A549 (cell line): ENCODE results near the gene IL23A. TPM values are rescaled to one million over a fixed set of nuclear protein-coding genes. Genes with fewer than 3 reads are reported as not detected.

Experiments used
- ATOH8 ChIP-seq: fragments of 250-450 bp; sonication (Bioruptor Pico); IDR thresholded peaks from 2 replicates; pipeline ENCODE4 v1.5.0; 2020; ENCODE audit warnings: low read depth, mild to moderate bottlenecking, moderate library complexity
- BCL3 ChIP-seq: fragments of >200 bp; sonication (Bioruptor Twin); formaldehyde crosslinking; IDR thresholded peaks from 3 replicates; pipeline ENCODE4 v1.6.1; 2016
- CBX2 ChIP-seq: fragments of 200-600 bp; sonication (generic); IDR thresholded peaks from 2 replicates; pipeline ENCODE4 v1.6.1; 2016; ENCODE audit warnings: low read depth, mild to moderate bottlenecking, borderline replicate concordance
- CBX8 ChIP-seq: fragments of 200-600 bp; sonication (generic); IDR thresholded peaks from 2 replicates; pipeline ENCODE4 v1.6.1; 2016
- EHF ChIP-seq: fragments of 250-450 bp; sonication (Bioruptor Pico); IDR thresholded peaks from 2 replicates; pipeline ENCODE4 v1.5.0; 2020; ENCODE audit warnings: mild to moderate bottlenecking
- EHMT2 ChIP-seq: fragments of 200-600 bp; sonication (generic); IDR thresholded peaks from 2 replicates; pipeline ENCODE4 v1.6.1; 2016; ENCODE audit warnings: antibody characterized with exemption, low read depth, mild to moderate bottlenecking, moderate library complexity
- ELK1 ChIP-seq: fragments of 150-350 bp; IDR thresholded peaks from 2 replicates; pipeline ENCODE4 v1.6.1; 2014; ENCODE audit warnings: low read depth, mild to moderate bottlenecking, low read length
- EP300 ChIP-seq, 2 experiments: fragments of >200 bp; sonication (Bioruptor Twin); formaldehyde crosslinking; IDR thresholded peaks; 2 replicates in 1 of 2; 3 replicates in 1 of 2; pipeline ENCODE4 v1.6.1; 2016 to 2017
- FOSL2 ChIP-seq, 2 experiments: fragments of 450-650 bp in 1 of 2; fragments of >200 bp in 1 of 2; sonication (Bioruptor Twin) in 1 of 2; formaldehyde crosslinking; IDR thresholded peaks; 2 replicates each; pipeline versions ENCODE4 v1.5.0 to v1.6.1; 2016 to 2020; ENCODE audit warnings: mild to moderate bottlenecking in 1 of 2, moderate library complexity in 1 of 2
- HEYL ChIP-seq: fragments of 250-450 bp; sonication (Bioruptor Pico); IDR thresholded peaks from 2 replicates; pipeline ENCODE4 v1.8.0; 2021; ENCODE audit warnings: mild to moderate bottlenecking, moderate library complexity
- HMGXB4 ChIP-seq: fragments of 250-450 bp; sonication (Bioruptor Pico); IDR thresholded peaks from 2 replicates; pipeline ENCODE4 v1.5.0; 2021; ENCODE audit warnings: mild to moderate bottlenecking, moderate library complexity, borderline replicate concordance
- HOXA7 ChIP-seq: fragments of 250-450 bp; sonication (Bioruptor Pico); IDR thresholded peaks from 2 replicates; pipeline ENCODE4 v1.5.0; 2020; ENCODE audit warnings: mild to moderate bottlenecking, moderate library complexity
- HOXB5 ChIP-seq: fragments of 250-450 bp; sonication (Bioruptor Pico); IDR thresholded peaks from 2 replicates; pipeline ENCODE4 v1.5.0; 2020; ENCODE audit warnings: mild to moderate bottlenecking, moderate library complexity
- JUN ChIP-seq, 2 experiments: fragments of >200 bp; sonication (Bioruptor Twin); formaldehyde crosslinking; IDR thresholded peaks; 2 replicates in 1 of 2; 3 replicates in 1 of 2; pipeline ENCODE4 v1.6.1; 2016 to 2017
- JUNB ChIP-seq: fragments of >200 bp; sonication (Bioruptor Twin); formaldehyde crosslinking; IDR thresholded peaks from 2 replicates; pipeline ENCODE4 v1.6.1; 2016
- KDM5A ChIP-seq: fragments of 200-600 bp; sonication (generic); IDR thresholded peaks from 2 replicates; pipeline ENCODE4 v1.6.1; 2016; ENCODE audit warnings: antibody characterized with exemption, mild to moderate bottlenecking
- MAZ ChIP-seq: fragments of 150-350 bp; IDR thresholded peaks from 2 replicates; pipeline ENCODE4 v1.6.1; 2014; ENCODE audit warnings: antibody characterized with exemption, low read depth, low read length, borderline replicate concordance
- NFE2L2 ChIP-seq: fragments of 150-350 bp; conservative IDR thresholded peaks from 2 replicates; pipeline ENCODE4 v1.6.1; 2014; ENCODE audit warnings: low read length
- NPAS2 ChIP-seq: fragments of 250-450 bp; sonication (Bioruptor Pico); IDR thresholded peaks from 2 replicates; pipeline ENCODE4 v1.8.0; 2022; ENCODE audit warnings: mild to moderate bottlenecking, moderate library complexity, borderline replicate concordance
- PBX3 ChIP-seq: IDR thresholded peaks from 2 replicates; pipeline ENCODE4 v1.6.1; 2012
- PHF8 ChIP-seq: fragments of 200-600 bp; sonication (generic); IDR thresholded peaks from 2 replicates; pipeline ENCODE4 v1.6.1; 2016; ENCODE audit warnings: low read depth, mild to moderate bottlenecking, antibody characterized with exemption, moderate library complexity, borderline replicate concordance
- POLR2AphosphoS2 ChIP-seq: conservative IDR thresholded peaks from 2 replicates; pipeline ENCODE4 v1.6.1; 2012; ENCODE audit warnings: low read length, improper control_type of control experiment, inconsistent platforms
- RAD21 ChIP-seq, 2 experiments: fragments of >200 bp in 1 of 2; sonication (Bioruptor Twin) in 1 of 2; formaldehyde crosslinking in 1 of 2; IDR thresholded peaks in 1 of 2; conservative IDR thresholded peaks in 1 of 2; 2 replicates in 1 of 2; 3 replicates in 1 of 2; pipeline ENCODE4 v1.6.1; 2012 to 2018; ENCODE audit warnings: inconsistent platforms in 1 of 2
- RARB ChIP-seq: fragments of 250-450 bp; sonication (Bioruptor Pico); IDR thresholded peaks from 2 replicates; pipeline ENCODE4 v1.8.0; 2021; ENCODE audit warnings: mild to moderate bottlenecking, moderate library complexity
- RCOR1 ChIP-seq: fragments of 150-350 bp; IDR thresholded peaks from 2 replicates; pipeline ENCODE4 v1.6.1; 2014; ENCODE audit warnings: antibody characterized with exemption, low read length, low read depth
- REST ChIP-seq: fragments of 200-600 bp; sonication (generic); IDR thresholded peaks from 2 replicates; pipeline ENCODE4 v1.6.1; 2016; ENCODE audit warnings: antibody characterized with exemption, mild to moderate bottlenecking, moderate library complexity
- RFX5 ChIP-seq: fragments of 450-650 bp; IDR thresholded peaks from 2 replicates; pipeline ENCODE4 v1.7.1; 2014; ENCODE audit warnings: antibody characterized with exemption, mild to moderate bottlenecking, moderate library complexity
- RNF2 ChIP-seq: fragments of 200-600 bp; sonication (generic); IDR thresholded peaks from 2 replicates; pipeline ENCODE4 v1.6.1; 2016; ENCODE audit warnings: low read depth, mild to moderate bottlenecking, antibody characterized with exemption, moderate library complexity, borderline replicate concordance
- TFCP2L1 ChIP-seq: fragments of 250-450 bp; sonication (Bioruptor Pico); IDR thresholded peaks from 2 replicates; pipeline ENCODE4 v1.5.0; 2021; ENCODE audit warnings: mild to moderate bottlenecking
- TP53 ChIP-seq: fragments of 250-450 bp; sonication (Bioruptor Pico); IDR thresholded peaks from 2 replicates; pipeline ENCODE4 v1.5.0; 2021; ENCODE audit warnings: mild to moderate bottlenecking, moderate library complexity
- ZSCAN20 ChIP-seq: fragments of 250-450 bp; sonication (Bioruptor Pico); IDR thresholded peaks from 2 replicates; pipeline ENCODE4 v1.8.0; 2022; ENCODE audit warnings: mild to moderate bottlenecking, moderate library complexity
- polyA plus RNA-seq, 4 experiments: library from polyadenylated mRNA; depleted of rRNA in 3 of 4; stranded (reverse); fragments of >200 nt; fragmentation: RNase III in 1 of 4; extraction: RNeasy Plus Mini Kit Qiagen cat#74134 plus additional on column Dnase treatment in 1 of 4; gene quantifications; 2 replicates in 3 of 4; 3 replicates in 1 of 4; pipeline ENCODE4 v1.2.3, GENCODE V29; 2011 to 2017

IL23A gene
- polyA plus RNA-seq, 2 of the 4 experiments (the other 2 are of a cell fraction), result 0.21 to 0.31 TPM

GRCh38 chr12:56359851-56360767 lies 21.4 kb downstream of the IL23A start, which contains the start of gene STAT2 (continued):
- TF ChIP-seq BCL3 (no peak), TP53 (no peak), MAZ (no peak), PBX3 (peak; percentile 82), RARB (no peak), RCOR1 (no peak), NFE2L2 (no peak), HOXA7 (CRISPR knock-in tag) (no peak), NPAS2 (no peak), TFCP2L1 (CRISPR knock-in tag) (no peak), POLR2AphosphoS2 (no peak), RAD21 (conservative IDR thresholded peaks at IDR 0.05 in 1 of 2, IDR thresholded peaks at IDR 0.05 in 1 of 2) (peak in 1 of 2 experiments; percentile 1; a peak in 1 of 5 replicates), ZSCAN20 (CRISPR knock-in tag) (no peak), PHF8 (peak; percentile 47; the same call in 1 of the 2 replicates), HEYL (CRISPR knock-in tag) (no peak), RFX5 (peak; percentile 56; the same call in 1 of the 2 replicates), JUNB (no peak), HMGXB4 (CRISPR knock-in tag) (no peak), HOXB5 (CRISPR knock-in tag) (no peak), ELK1 (no peak), EP300 (IDR thresholded peaks at IDR 0.05) (no peak), CBX8 (no peak), EHMT2 (no peak), EHF (CRISPR knock-in tag) (no peak), CBX2 (no peak), ATOH8 (CRISPR knock-in tag) (no peak), RNF2 (no peak), FOSL2 (IDR thresholded peaks at IDR 0.05) (no peak), FOSL2 (CRISPR knock-in tag; IDR thresholded peaks at IDR 0.05) (no peak), JUN (IDR thresholded peaks at IDR 0.05) (peak; percentile 36 to 61; a peak in 2 of 5 replicates), REST (no peak), KDM5A (no peak)
